Measurements from ENCODE around the gene SBF2. TPM values are rescaled to one million over a fixed set of nuclear protein-coding genes. Genes with fewer than 3 reads are reported as not detected.

SBF2 gene
- total and polyA plus RNA-seq, 2 of the 13 experiments (the other 11 are each of a cell fraction or from before 2014, with no cell fraction given) = 24.0 to 45.8 TPM

DNA sequence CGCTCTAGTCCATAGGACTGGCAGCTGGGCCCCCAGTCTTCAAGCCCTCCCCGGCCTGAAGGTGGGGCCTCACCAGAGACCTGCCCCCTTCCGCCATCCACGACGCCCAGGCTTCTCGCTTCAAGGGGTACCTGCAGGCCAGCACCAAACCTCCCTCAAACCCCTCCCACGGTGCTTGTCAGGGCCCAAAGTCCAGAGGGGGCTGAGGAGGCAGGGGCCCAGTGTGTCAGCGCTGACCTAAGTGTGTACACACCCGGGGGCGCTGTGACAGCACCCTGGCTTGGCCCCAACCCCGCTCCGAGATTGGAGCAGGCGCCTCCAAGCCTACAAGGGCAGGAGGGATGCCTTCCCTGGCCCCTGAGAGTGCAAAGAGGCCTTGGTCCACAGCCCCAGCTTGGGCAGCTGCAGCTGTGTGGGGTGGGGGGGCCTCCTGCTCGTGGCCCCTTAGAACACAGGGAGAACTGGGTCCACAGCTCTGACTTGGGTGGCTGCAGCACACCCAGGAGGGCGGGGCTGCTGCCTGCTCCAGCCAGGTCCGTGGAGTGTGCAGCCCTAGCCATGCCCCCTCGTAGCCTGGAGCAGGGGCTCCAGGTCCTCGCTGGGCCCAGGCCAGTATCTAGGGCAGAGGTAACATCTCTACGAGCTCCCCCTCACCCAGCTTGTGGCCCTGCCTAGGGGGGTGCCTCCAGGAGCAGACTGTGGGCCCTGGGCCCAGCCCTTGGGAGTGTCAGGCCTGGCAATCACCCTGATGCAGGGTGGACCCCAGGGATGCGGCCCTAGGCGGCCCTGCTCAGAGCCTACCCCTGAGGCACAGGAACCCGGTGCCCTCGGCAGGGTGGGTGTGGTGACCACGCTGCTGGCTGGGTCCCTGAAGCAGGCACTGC lies 4.9 kb downstream of the SBF2 start (continued):
- TF ChIP-seq ZNF749 (CRISPR knock-in tag; IDR thresholded peaks at IDR 0.05; ENCODE audit: borderline replicate concordance) (no peak), TBX2 (CRISPR knock-in tag; IDR thresholded peaks at IDR 0.05; ENCODE audit: borderline replicate concordance) (peak; percentile 85; the same call in 1 of the 2 replicates), ZNF44 (CRISPR knock-in tag; IDR thresholded peaks at IDR 0.05) (no peak), MXD3 (CRISPR knock-in tag; IDR thresholded peaks at IDR 0.05) (no peak), ZNF274 (CRISPR knock-in tag; IDR thresholded peaks at IDR 0.05) (no peak), DNMT1 (CRISPR knock-in tag; IDR thresholded peaks at IDR 0.05) (no peak), RNF2 (conservative IDR thresholded peaks at IDR 0.05; ENCODE audit: low read depth) (no peak), ZNF776 (CRISPR knock-in tag; IDR thresholded peaks at IDR 0.05) (peak; percentile 85; the same call in 1 of the 2 replicates), ZNF605 (CRISPR knock-in tag; IDR thresholded peaks at IDR 0.05) (peak; percentile 20; the same call in 1 of the 2 replicates), E2F5 (CRISPR knock-in tag; conservative IDR thresholded peaks at IDR 0.05) (no peak), ZBTB10 (CRISPR knock-in tag; IDR thresholded peaks at IDR 0.05; ENCODE audit: borderline replicate concordance) (0 out of 2 replicates have a peak, but pooled peaks have one; percentile 54), TRIM24 (CRISPR knock-in tag; IDR thresholded peaks at IDR 0.05) (no peak), RXRB (CRISPR knock-in tag; IDR thresholded peaks at IDR 0.05; ENCODE audit: borderline replicate concordance) (peak; percentile 82), ZNF878 (CRISPR knock-in tag; IDR thresholded peaks at IDR 0.05) (no peak), ZBTB46 (CRISPR knock-in tag; IDR thresholded peaks at IDR 0.05; ENCODE audit: borderline replicate concordance) (no peak), RARG (CRISPR knock-in tag; IDR thresholded peaks at IDR 0.05; ENCODE audit: low read depth) (no peak), NFKB2 (CRISPR knock-in tag; IDR thresholded peaks at IDR 0.05; ENCODE audit: borderline replicate concordance) (peak; percentile 56; the same call in 1 of the 2 replicates)
- TF ChIP-seq, protein P1, sequence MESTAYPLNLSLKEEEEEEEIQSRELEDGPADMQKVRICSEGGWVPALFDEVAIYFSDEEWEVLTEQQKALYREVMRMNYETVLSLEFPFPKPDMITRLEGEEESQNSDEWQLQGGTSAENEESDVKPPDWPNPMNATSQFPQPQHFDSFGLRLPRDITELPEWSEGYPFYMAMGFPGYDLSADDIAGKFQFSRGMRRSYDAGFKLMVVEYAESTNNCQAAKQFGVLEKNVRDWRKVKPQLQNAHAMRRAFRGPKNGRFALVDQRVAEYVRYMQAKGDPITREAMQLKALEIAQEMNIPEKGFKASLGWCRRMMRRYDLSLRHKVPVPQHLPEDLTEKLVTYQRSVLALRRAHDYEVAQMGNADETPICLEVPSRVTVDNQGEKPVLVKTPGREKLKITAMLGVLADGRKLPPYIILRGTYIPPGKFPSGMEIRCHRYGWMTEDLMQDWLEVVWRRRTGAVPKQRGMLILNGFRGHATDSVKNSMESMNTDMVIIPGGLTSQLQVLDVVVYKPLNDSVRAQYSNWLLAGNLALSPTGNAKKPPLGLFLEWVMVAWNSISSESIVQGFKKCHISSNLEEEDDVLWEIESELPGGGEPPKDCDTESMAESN (CRISPR knock-in tag; conservative IDR thresholded peaks at IDR 0.05) = peak; percentile 92
- TF ChIP-seq, protein P2, sequence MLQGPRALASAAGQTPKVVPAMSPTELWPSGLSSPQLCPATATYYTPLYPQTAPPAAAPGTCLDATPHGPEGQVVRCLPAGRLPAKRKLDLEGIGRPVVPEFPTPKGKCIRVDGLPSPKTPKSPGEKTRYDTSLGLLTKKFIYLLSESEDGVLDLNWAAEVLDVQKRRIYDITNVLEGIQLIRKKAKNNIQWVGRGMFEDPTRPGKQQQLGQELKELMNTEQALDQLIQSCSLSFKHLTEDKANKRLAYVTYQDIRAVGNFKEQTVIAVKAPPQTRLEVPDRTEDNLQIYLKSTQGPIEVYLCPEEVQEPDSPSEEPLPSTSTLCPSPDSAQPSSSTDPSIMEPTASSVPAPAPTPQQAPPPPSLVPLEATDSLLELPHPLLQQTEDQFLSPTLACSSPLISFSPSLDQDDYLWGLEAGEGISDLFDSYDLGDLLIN (CRISPR knock-in tag; IDR thresholded peaks at IDR 0.05; ENCODE audit: borderline replicate concordance) = no peak
